RPMI7951 (cell line): ENCODE data around the gene GNG7. TPM values are rescaled to one million over a fixed set of nuclear protein-coding genes. Genes with fewer than 3 reads are reported as not detected.
"Not testable (repeated sequence)": the region's sequence is repeated elsewhere in the genome, so short reads cannot be mapped to it uniquely, and the experiment has no call there.

Source experiments
- DNase-seq: peaks from one replicate; pipeline ENCODE4 v3.0.0-alpha.2; 2012; ENCODE audit warnings: low read depth
- total RNA-seq: library from RNA; depleted of rRNA; stranded (reverse); fragments of >200 nt; shearing (Covaris generic); gene quantifications from 2 replicates; pipeline ENCODE4 v1.2.3, GENCODE V29; 2014

Gene GNG7
- total RNA-seq, 1 experiment from 2014 or later = 0.96 TPM

- DNase-seq = no peak
These were observed 25.7 kb downstream of the GNG7 start for GRCh38 chr19:2676823-2677222.

GRCh38 chr19:2675892-2676291 lies 26.6 kb downstream of the GNG7 start:
- DNase-seq = no peak

- DNase-seq = no peak
These were observed 32.3 kb downstream of the GNG7 start for GRCh38 chr19:2670217-2670616.

- no peak for DNase-seq
These were observed 34.2 kb downstream of the GNG7 start for GRCh38 chr19:2668175-2668763.

- not testable (repeated sequence) for DNase-seq
These were observed 35.1 kb downstream of the GNG7 start for GRCh38 chr19:2667349-2667748.

- DNase-seq = no peak
These were observed 36.0 kb downstream of the GNG7 start for GRCh38 chr19:2666344-2666994.

- DNase-seq = no peak
These were observed 37.4 kb downstream of the GNG7 start for GRCh38 chr19:2665103-2665502.

- DNase-seq = no peak
These were observed 38.4 kb downstream of the GNG7 start for GRCh38 chr19:2663920-2664571.

- peak; percentile 10 for DNase-seq
These were observed 40.9 kb downstream of the GNG7 start for GRCh38 chr19:2661615-2662014.

GRCh38 chr19:2659856-2660432 lies 42.5 kb downstream of the GNG7 start:
- DNase-seq = no peak

- DNase-seq = no peak
These were observed 46.0 kb downstream of the GNG7 start for GRCh38 chr19:2656533-2656932.

GRCh38 chr19:2653710-2654707 lies 48.5 kb downstream of the GNG7 start:
- no peak for DNase-seq

GRCh38 chr19:2653218-2653617 lies 49.3 kb downstream of the GNG7 start:
- DNase-seq = no peak

- no peak for DNase-seq
These were observed 49.9 kb downstream of the GNG7 start for GRCh38 chr19:2652504-2653099.

- not testable (repeated sequence) for DNase-seq
These were observed 51.3 kb downstream of the GNG7 start for GRCh38 chr19:2651002-2651733.

- DNase-seq = no peak
These were observed 52.0 kb downstream of the GNG7 start for GRCh38 chr19:2650515-2650914.

GRCh38 chr19:2648528-2648937 lies 54.0 kb downstream of the GNG7 start:
- peak; percentile 74 for DNase-seq

- no peak for DNase-seq
These were observed 54.4 kb downstream of the GNG7 start for GRCh38 chr19:2648099-2648498.

GRCh38 chr19:2646866-2647535 lies 55.5 kb downstream of the GNG7 start:
- DNase-seq = no peak

- no peak for DNase-seq
These were observed 56.7 kb downstream of the GNG7 start for GRCh38 chr19:2645826-2646225.
